DMS153 treated with DMSO at 0.1 percent for 48 hours (cell line): ENCODE data around the gene ARMC12.
"Not testable (repeated sequence)": the region's sequence is repeated elsewhere in the genome, so short reads cannot be mapped to it uniquely, and the experiment has no call there.

Experiments
- DNase-seq: peaks from one replicate; lab custom pipeline; 2025; ENCODE audit not compliant: unreplicated experiment; lab: John Stamatoyannopoulos, UW

ARMC12 gene

GRCh38 chr6:35734319-35734718, 2.5 kb upstream of the ARMC12 start:
- not testable (repeated sequence) for DNase-seq

- no peak for DNase-seq
These were observed 1.4 kb upstream of the ARMC12 start for GRCh38 chr6:35735452-35735851.

DNA sequence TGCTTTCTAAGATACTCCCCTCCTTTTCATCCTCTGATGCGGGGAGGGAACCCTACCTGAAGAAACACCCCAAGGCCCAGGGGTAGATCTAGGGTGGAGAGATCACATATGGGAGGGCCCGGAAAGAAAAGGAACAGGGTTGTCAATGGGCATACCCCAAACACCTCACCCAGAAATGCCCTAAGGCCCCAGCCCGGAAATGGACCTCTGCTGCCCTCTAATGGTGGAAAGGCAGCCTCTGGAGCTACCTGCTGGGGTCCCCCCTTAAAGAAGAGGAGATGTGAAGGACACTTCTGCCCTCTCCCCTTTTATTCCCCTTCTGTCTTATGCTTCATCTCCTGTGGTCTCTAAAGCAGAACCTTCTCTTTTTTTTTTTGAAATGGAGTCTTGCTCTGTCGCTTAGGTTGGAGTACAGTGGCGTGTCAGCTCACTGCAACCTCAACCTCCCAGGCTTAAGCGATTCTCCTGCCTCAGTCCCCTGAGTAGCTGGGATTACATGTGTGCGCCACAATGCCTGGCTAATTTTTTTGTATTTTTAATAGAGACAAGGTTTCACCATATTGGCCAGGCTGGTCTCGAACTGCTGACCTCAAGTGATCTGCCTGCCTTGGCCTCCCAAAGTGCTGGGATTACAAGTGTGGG, 458 bp upstream of the ARMC12 start:
- peak; percentile 62 for DNase-seq

DNA sequence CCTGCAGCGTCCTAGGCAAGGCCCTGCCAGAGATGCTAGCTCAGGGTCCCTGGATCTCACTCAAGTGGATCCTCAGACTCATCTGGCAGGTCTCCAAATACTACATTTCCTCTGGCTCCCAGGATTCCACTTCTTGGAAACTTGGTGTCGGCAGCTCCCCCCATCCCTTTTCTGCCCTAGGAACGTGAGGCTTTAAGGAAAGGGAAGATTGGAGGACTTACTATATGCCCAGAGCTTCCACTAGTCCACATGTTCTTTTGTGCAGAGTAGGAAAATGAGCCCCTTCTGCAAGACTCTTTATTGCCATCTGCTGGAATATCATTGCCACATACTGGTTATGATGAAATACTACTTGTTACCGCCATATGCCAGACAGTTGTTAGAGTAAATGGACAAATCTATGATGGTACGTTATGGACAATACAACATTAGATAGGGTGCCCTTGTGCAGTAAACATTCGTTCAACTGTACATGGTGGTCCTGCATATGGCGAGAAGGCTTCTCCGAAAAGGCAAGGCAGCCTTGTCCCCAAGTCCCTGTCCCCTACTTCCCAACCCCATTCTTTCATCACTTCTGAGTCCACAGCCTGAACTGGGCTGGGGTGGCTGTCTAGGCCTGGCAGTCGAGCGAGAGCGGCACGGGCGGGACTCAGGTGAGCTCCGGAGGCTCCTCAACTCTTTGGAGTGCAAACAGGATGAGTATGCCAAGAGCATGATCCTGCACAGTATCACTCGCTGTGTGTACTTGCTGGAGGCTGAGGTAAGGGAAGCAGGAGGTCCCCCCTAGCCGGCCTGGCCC, 780 bp downstream of the ARMC12 start:
- DNase-seq = peak; percentile 82

DNA sequence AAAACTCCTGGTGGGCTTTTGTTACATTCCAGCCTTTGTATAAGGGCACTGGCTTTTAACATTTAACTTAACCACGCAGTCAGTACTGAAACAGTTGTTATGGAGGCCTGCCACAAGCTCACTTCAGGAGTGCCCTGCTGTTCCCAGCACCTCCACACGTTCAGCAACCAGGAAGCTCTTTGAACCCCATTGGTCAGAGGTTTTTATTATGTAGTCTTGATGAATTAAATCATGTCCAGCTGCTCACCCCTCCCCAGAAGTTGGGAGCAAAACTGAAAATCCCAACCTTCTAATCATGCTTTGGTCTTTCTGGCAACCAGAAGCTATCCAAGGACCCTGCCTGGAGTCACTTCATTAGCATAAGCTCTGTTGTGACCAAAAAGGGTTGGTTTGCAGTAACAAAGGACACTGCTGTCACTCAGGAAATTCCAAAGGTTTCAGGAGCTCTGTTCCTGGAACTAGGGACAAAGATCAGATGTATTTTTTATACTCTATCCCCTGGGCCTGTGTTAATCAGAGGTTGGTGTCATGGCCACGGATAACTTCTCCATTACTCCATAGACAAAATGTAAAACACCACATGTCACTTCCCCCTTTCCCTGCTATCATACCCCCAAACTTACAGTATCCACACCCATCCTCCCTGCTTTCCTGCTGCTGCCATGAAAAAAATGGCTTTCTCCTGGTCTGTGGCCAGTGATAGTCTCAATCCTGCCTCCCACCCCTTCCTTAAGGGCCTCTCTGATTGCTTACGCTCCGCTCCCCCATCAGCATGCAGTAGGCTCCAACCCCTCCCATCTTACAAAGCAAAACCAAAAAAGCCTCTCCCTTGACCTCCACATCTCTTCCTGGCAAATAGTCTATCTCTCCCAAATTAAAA, 3.1 kb downstream of the ARMC12 start:
- DNase-seq = no peak

GRCh38 chr6:35742842-35743241, 6.0 kb downstream of the ARMC12 start:
- DNase-seq = no peak

DNA sequence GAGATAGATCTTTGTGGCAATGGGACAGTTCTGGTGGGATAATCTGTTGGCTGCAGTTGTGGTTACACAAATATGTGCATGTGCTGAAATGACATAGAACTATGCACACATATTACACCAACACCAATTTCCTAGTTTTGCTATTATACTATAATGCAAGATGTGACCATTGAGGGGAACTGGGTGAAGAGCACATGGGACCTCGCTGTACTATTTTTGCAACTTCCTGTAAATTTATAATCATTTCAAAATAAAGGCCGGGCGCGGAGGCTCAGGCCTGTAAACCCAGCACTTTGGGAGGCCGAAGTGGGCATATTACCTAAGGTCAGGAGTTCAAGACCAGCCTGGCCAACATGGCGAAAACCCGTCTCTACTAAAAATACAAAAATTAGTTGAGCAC, 8.7 kb downstream of the ARMC12 start:
- no peak for DNase-seq

DNA sequence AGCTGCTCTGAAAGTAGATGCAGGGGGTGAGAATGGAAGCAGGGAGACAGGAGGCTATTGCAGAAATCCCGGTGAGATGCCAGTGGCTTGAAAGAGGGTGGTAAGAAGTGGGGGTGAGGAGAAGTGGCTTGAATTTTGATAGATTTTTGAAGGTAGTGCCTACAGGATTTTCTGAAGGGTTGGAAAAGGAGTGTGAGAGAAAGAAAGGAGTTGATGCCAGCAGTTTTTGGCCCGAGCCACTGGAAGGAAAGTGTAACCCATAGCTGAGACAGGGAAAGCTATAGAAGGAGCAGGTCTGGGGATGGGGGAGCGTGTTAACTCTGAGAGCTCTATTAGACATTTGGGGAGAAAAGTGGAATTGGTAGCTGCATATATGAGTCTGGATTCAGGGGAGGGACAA, 9.7 kb downstream of the ARMC12 start:
- DNase-seq = no peak

- no peak for DNase-seq
These were observed 11.0 kb downstream of the ARMC12 start for GRCh38 chr6:35747877-35748276.

- DNase-seq = no peak
These were observed 13.7 kb downstream of the ARMC12 start for GRCh38 chr6:35750557-35750956.

- no peak for DNase-seq
These were observed 14.8 kb downstream of the ARMC12 start for GRCh38 chr6:35751594-35751993.

- no peak for DNase-seq
These were observed 15.5 kb downstream of the ARMC12 start for GRCh38 chr6:35752330-35752729.

DNA sequence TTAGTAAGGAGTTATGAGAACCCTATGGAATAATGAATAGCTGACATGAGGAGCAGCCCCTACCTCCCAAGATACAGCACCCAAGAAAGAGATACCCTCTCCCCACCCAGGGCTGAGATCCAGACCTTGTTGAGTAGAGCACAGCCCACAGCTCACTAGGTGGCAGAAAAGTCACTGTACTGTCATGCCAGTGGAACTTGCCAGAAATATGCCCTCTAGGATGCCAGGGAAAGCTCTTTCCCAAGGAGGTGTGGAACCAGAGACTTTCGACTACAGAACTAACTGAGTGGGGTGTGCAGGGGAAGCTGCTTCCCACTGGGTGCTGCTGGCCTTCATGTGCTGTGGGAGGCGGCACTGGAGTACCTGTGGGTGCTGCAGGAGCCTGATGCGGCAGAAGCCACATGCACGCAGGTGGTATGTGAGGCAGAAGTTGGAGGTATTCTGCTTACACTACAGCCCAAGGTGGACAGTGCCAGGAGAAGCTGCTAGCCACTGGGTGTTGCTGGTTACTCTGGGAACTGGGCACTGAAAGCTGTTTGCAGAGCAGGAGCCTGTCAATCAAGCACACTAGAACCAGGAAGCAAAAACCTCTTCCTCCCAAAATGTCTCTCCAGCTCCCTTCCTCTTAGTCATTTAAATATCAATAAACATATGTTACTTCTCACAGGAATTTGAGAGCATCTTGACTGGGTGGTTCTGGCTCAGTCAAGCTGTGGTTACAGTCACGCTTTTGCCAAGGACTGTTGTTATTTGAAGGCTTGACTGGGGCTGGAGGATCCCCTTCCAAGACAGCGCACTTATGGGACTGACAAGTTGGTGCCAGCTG, 17.8 kb downstream of the ARMC12 start:
- DNase-seq = peak; percentile 57

DNA sequence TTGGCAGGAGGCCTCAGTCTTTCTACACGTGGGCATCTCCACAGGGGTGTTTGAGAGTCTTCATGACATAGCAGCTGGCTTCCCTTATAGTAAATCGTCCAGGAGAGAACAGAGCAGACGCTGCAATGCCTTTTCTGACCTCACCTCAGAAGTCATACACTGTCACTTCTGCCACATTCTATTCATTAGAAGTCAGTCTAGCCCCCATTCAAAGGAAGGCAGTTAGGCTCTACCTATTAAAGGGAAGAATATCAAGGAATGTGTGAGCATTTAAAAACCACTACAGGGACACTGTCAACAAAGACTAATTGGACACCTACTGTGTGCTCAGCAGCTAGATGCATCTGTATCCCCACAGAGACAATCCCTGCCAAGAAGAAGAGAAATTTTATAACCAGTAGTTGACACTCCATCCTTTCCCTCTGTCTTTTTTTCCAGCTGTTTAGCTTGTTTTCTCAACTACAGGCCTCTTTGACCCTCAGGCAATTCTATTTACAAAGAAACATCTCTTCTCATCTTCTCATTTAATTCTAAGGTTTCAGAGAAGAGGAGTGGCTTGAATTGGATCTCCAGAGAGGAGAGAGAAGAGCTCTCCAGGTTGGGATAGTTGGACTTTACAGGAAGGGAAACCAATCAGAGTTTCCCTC, 18.6 kb downstream of the ARMC12 start:
- no peak for DNase-seq

GRCh38 chr6:35757456-35758123, 20.8 kb downstream of the ARMC12 start:
- no peak for DNase-seq

GRCh38 chr6:35759426-35759825, 22.6 kb downstream of the ARMC12 start:
- no peak for DNase-seq

DNA sequence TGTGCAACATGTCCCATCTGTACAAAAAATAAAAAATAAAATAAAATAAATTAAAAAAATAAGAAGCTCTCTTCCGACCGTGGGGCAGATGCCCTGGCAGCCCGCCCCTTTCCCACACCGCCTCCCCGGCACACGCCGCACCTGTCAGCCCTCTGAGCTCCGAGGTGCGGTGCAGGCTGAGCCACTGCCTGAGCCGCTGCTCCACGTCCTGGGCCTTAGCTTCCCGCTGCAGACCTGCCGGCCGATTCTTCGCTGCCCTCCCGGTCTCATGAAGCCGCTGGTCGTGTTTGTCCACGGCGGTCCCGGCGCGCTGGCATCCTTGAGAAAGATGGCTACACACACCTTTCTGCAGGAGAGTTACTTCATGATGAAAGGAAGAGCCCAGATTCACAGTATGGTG, 28.9 kb downstream of the ARMC12 start:
- no peak for DNase-seq

GRCh38 chr6:35769211-35769610, 32.4 kb downstream of the ARMC12 start:
- DNase-seq = no peak

DNA sequence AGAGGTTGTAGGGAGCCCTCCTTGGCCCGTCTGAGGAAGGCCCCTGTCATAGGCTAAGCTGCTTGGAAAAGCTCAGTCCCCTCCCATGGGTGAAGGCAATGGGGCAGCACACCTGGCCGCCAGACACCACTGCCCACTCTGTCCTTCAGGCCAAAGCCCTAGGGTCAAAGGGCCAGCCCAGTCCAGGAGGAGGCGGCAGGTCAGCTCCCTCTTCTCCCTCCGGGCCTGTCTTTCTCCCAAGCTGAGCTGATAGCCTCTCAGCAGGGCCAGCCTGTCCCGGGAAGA, 34.5 kb downstream of the ARMC12 start:
- DNase-seq = no peak
